GM23338 (cell line): ENCODE data around the gene SLC9A1. TPM values are rescaled to one million over a fixed set of nuclear protein-coding genes. Genes with fewer than 3 reads are reported as not detected.

Source experiments
- ATAC-seq: fragments of 200-7000 bp; cut with Tn5 transposase; 3 replicates; pipeline ENCODE4 v1.9.1; 2020
- DNase-seq: peaks from one replicate; pipeline ENCODE4 v3.0.0-alpha.2; 2015; ENCODE audit warnings: low spot score
- H2AFZ ChIP-seq: fragments of 200-600 bp; sonication (generic); 2 replicates; pipeline ENCODE4 v1.8.0; 2016; ENCODE audit warnings: antibody characterized with exemption, mild to moderate bottlenecking, moderate library complexity
- H3F3A ChIP-seq: fragments of 200-600 bp; sonication (generic); replicated peaks from 2 replicates; pipeline ENCODE4 v1.8.0; 2017; ENCODE audit warnings: antibody characterized with exemption, mixed run types, low read depth
- H3K27ac ChIP-seq: fragments of 200-600 bp; sonication (generic); 2 replicates; pipeline ENCODE4 v1.6.1; 2016; ENCODE audit warnings: low read depth
- H3K27me3 ChIP-seq: fragments of 200-600 bp; sonication (generic); 2 replicates; pipeline ENCODE4 v1.8.0; 2016; ENCODE audit warnings: mild to moderate bottlenecking, mixed run types, moderate library complexity; ENCODE audit not compliant: insufficient read depth
- H3K36me3 ChIP-seq: fragments of 200-600 bp; sonication (generic); 2 replicates; pipeline ENCODE4 v1.8.0; 2016; ENCODE audit warnings: mild to moderate bottlenecking; ENCODE audit not compliant: insufficient read depth
- H3K4me1 ChIP-seq: fragments of 200-600 bp; sonication (generic); 2 replicates; pipeline ENCODE4 v1.8.0; 2016; ENCODE audit warnings: mild to moderate bottlenecking, moderate library complexity; ENCODE audit not compliant: insufficient read depth
- H3K4me2 ChIP-seq: fragments of 200-600 bp; sonication (generic); 2 replicates; pipeline ENCODE4 v1.7.1; 2017; ENCODE audit warnings: mixed run types
- H3K4me3 ChIP-seq: fragments of 200-600 bp; sonication (generic); 2 replicates; pipeline ENCODE4 v1.6.1; 2016; ENCODE audit warnings: mixed run types
- H3K79me2 ChIP-seq: fragments of 200-600 bp; sonication (generic); replicated peaks from 2 replicates; pipeline ENCODE4 v1.8.0; 2017; ENCODE audit warnings: mild to moderate bottlenecking; ENCODE audit not compliant: insufficient read depth
- H3K9me2 ChIP-seq: fragments of 200-600 bp; sonication (generic); 2 replicates; pipeline ENCODE4 v1.8.0; 2017; ENCODE audit not compliant: insufficient read depth
- H4K20me1 ChIP-seq: fragments of 200-600 bp; sonication (generic); replicated peaks from 2 replicates; pipeline ENCODE4 v1.8.0; 2017; ENCODE audit warnings: mild to moderate bottlenecking; ENCODE audit not compliant: insufficient read depth
- H3K27ac Mint-ChIP-seq: 2 replicates; pipeline ENCODE4 v1.8.0; 2020; ENCODE audit warnings: inconsistent platforms, mild to moderate bottlenecking, moderate library complexity, mixed read lengths
- H3K27me3 Mint-ChIP-seq: 3 replicates; pipeline ENCODE4 v1.8.0; 2022; ENCODE audit warnings: low read depth, mild to moderate bottlenecking, moderate library complexity, mixed read lengths, inconsistent platforms; ENCODE audit not compliant: insufficient read depth, poor library complexity
- H3K36me3 Mint-ChIP-seq: 3 replicates; pipeline ENCODE4 v1.8.0; 2021; ENCODE audit warnings: low read depth, mild to moderate bottlenecking, inconsistent platforms, moderate library complexity, mixed read lengths
- H3K4me1 Mint-ChIP-seq: 3 replicates; pipeline ENCODE4 v1.8.0; 2020; ENCODE audit warnings: mild to moderate bottlenecking, inconsistent platforms, mixed read lengths
- H3K4me3 Mint-ChIP-seq: 3 replicates; pipeline ENCODE4 v1.8.0; 2021; ENCODE audit warnings: moderate library complexity, mild to moderate bottlenecking, inconsistent platforms, mixed read lengths
- H3K9me3 Mint-ChIP-seq: 3 replicates; pipeline ENCODE4 v1.8.0; 2020; ENCODE audit warnings: moderate library complexity, mild to moderate bottlenecking, inconsistent platforms, mixed read lengths
- CREB1 ChIP-seq: fragments of 250-450 bp; sonication (Bioruptor Pico); IDR thresholded peaks from 2 replicates; pipeline ENCODE4 v1.5.0; 2020; ENCODE audit warnings: low read depth, mild to moderate bottlenecking, moderate library complexity
- CTCF ChIP-seq, 2 experiments: fragments of 200-600 bp in 1 of 2; sonication (generic) in 1 of 2; conservative IDR thresholded peaks; 2 replicates each; pipeline versions ENCODE4 v1.5.1 to v1.6.1; 2016 to 2017; ENCODE audit warnings: antibody characterized with exemption in 2 of 2, low read depth in 2 of 2, mild to moderate bottlenecking in 2 of 2, moderate library complexity in 1 of 2
- ETS1 ChIP-seq: IDR thresholded peaks from 2 replicates; pipeline ENCODE4 v1.6.1; 2016; ENCODE audit warnings: antibody characterized with exemption
- EZH2 ChIP-seq: fragments of 200-600 bp; sonication (generic); IDR thresholded peaks from one replicate; pipeline ENCODE4 v1.8.0; 2017; ENCODE audit warnings: antibody characterized with exemption, mild to moderate bottlenecking, low read depth; ENCODE audit not compliant: unreplicated experiment
- EZH2phosphoT487 ChIP-seq: fragments of 200-600 bp; sonication (generic); IDR thresholded peaks from one replicate; pipeline ENCODE4 v1.8.1; 2018; ENCODE audit warnings: antibody characterized with exemption; ENCODE audit not compliant: unreplicated experiment
- POLR2AphosphoS5 ChIP-seq: IDR thresholded peaks from 2 replicates; pipeline ENCODE4 v1.6.1; 2016; ENCODE audit warnings: antibody characterized with exemption, low read depth
- STAT1 ChIP-seq: IDR thresholded peaks from one replicate; pipeline ENCODE4 v1.6.1; 2016; ENCODE audit warnings: antibody characterized with exemption; ENCODE audit not compliant: unreplicated experiment
- ZNF114 ChIP-seq: fragments of 250-450 bp; sonication (Bioruptor Pico); IDR thresholded peaks from 2 replicates; pipeline ENCODE4 v1.5.0; 2020; ENCODE audit warnings: mild to moderate bottlenecking, moderate library complexity
- ZNF331 ChIP-seq: fragments of 250-450 bp; sonication (Bioruptor Pico); IDR thresholded peaks from 2 replicates; pipeline ENCODE4 v1.5.0; 2020; ENCODE audit warnings: low read depth, mild to moderate bottlenecking, moderate library complexity
- ZNF462 ChIP-seq: fragments of 250-450 bp; sonication (Bioruptor Pico); IDR thresholded peaks from 2 replicates; pipeline ENCODE4 v1.5.0; 2020; ENCODE audit warnings: mild to moderate bottlenecking, moderate library complexity
- polyA plus RNA-seq: library from polyadenylated mRNA; unstranded; fragments of >200 nt; fragmentation: Nextera tagmentation; extraction: Ambion mirVana; gene quantifications from 2 replicates; pipeline ENCODE4 v1.2.1, GENCODE V29; 2016
- total RNA-seq: library from RNA; depleted of rRNA; stranded (reverse); fragments of >200 nt; shearing (Covaris generic); gene quantifications from 2 replicates; pipeline ENCODE4 v1.2.3, GENCODE V29; 2014

Gene SLC9A1
- total and polyA plus RNA-seq, 2 experiments from 2014 or later, result 10.4 to 22.3 TPM

GRCh38 chr1:27058966-27059669 is 95.8 kb downstream of the SLC9A1 start:
- ATAC-seq (peak; percentile 69), DNase-seq (peak; percentile 61)
- Mint-ChIP-seq H3K4me1 (peaks cover 36% of the 10 kb centered on the region), H3K36me3 (peaks cover 14% of the 10 kb centered on the region), H3K27me3 (peaks cover 9% of the 10 kb centered on the region), H3K27ac (peak overlapping the region; percentile 98), H3K9me3 (peaks cover 14% of the 10 kb centered on the region), H3K4me3 (peak overlapping the region; percentile 67)
- H3K27me3 ChIP-seq, result no peaks in the 10 kb centered on the region
- peak overlapping the region; percentile 30 for H3K4me3 ChIP-seq
- H3F3A ChIP-seq, result peaks cover 11% of the 10 kb centered on the region; the same call in 1 of the 2 replicates
- TF ChIP-seq EZH2 (no peak), POLR2AphosphoS5 (peak; percentile 33; the same call in 1 of the 2 replicates)
- peak overlapping the region; percentile 49 for H2AFZ ChIP-seq
- peaks cover 39% of the 10 kb centered on the region for H3K4me1 ChIP-seq
- H3K4me2 ChIP-seq, result peak overlapping the region; percentile 66
- no peaks in the 10 kb centered on the region for H3K36me3 ChIP-seq
- H3K79me2 ChIP-seq, result no peaks in the 10 kb centered on the region
- H4K20me1 ChIP-seq, result no peaks in the 10 kb centered on the region
- peak overlapping the region; percentile 94 for H3K27ac ChIP-seq
- no peaks in the 10 kb centered on the region for H3K9me2 ChIP-seq

GRCh38 chr1:27057801-27058625 is 96.9 kb downstream of the SLC9A1 start:
- peak overlapping the region; percentile 94 for H3K27ac ChIP-seq
- TF ChIP-seq CTCF (conservative IDR thresholded peaks at IDR 0.05; ENCODE audit: low read depth in 2 of 2) (no peak), STAT1 (no peak), CREB1 (CRISPR knock-in tag) (no peak), ZNF114 (CRISPR knock-in tag) (no peak), POLR2AphosphoS5 (no peak), EZH2 (no peak), ZNF331 (CRISPR knock-in tag) (no peak), ETS1 (no peak), ZNF462 (no peak), EZH2phosphoT487 (no peak)

More at GRCh38 chr1:27057801-27058625, 96.9 kb downstream of the SLC9A1 start:
- Mint-ChIP-seq H3K27me3 (peaks cover 9% of the 10 kb centered on the region), H3K9me3 (peaks cover 8% of the 10 kb centered on the region), H3K4me1 (peaks cover 36% of the 10 kb centered on the region), H3K36me3 (peaks cover 8% of the 10 kb centered on the region), H3K27ac (peak overlapping the region; percentile 98), H3K4me3 (peak overlapping the region; percentile 67)
- Histone ChIP-seq H3K4me3 (peak overlapping the region; percentile 30), H2AFZ (peak overlapping the region; percentile 1; the same call in 1 of the 2 replicates), H3K36me3 (no peaks in the 10 kb centered on the region), H3K4me1 (peaks cover 39% of the 10 kb centered on the region), H3F3A (peaks cover 11% of the 10 kb centered on the region; the same call in 1 of the 2 replicates), H4K20me1 (no peaks in the 10 kb centered on the region), H3K27me3 (no peaks in the 10 kb centered on the region), H3K9me2 (no peaks in the 10 kb centered on the region), H3K4me2 (peak overlapping the region; percentile 66), H3K79me2 (no peaks in the 10 kb centered on the region)
- DNase-seq, result peak; percentile 78
- ATAC-seq, result peak; percentile 71
